CD14-positive monocyte (primary cell): ENCODE results near the gene KCNN3. TPM values are rescaled to one million over a fixed set of nuclear protein-coding genes. Genes with fewer than 3 reads are reported as not detected.
A peak's percentile ranks its signal among the peaks of the same experiment; 100 is the strongest.

Experiments
- DNase-seq, 3 donors: peaks; one replicate each; pipeline ENCODE4 v3.0.0-alpha.2; 2011 to 2022
- H2AFZ ChIP-seq: 2 replicates; pipeline ENCODE4 v1.6.0; 2012; ENCODE audit warnings: mild to moderate bottlenecking, low read depth, low read length, inconsistent platforms; ENCODE audit not compliant: insufficient read depth, poor library complexity, severe bottlenecking
- H3K27ac ChIP-seq, 2 donors: 1 replicate in 1 of 2; 2 replicates in 1 of 2; pipeline ENCODE4 v1.5.1; 2012 to 2013; ENCODE audit warnings: low read length in 2 of 2, control low read depth in 1 of 2, inconsistent platforms in 1 of 2, low read depth in 1 of 2, mild to moderate bottlenecking in 1 of 2
- H3K27me3 ChIP-seq, 2 donors: one replicate each; pipeline versions ENCODE4 v1.6.0 to v1.6.1; 2011 to 2013; ENCODE audit warnings: low read length in 2 of 2; ENCODE audit not compliant: control insufficient read depth in 2 of 2, insufficient read depth in 2 of 2
- H3K36me3 ChIP-seq, 2 donors: replicated peaks in 1 of 2; 1 replicate in 1 of 2; 2 replicates in 1 of 2; pipeline versions ENCODE4 v1.5.1 to v1.6.1; 2012 to 2013; ENCODE audit warnings: low read length in 2 of 2, control low read depth in 1 of 2, inconsistent platforms in 1 of 2, mild to moderate bottlenecking in 1 of 2; ENCODE audit not compliant: insufficient read depth in 2 of 2, control insufficient read depth in 1 of 2
- H3K4me1 ChIP-seq, 2 donors: 1 replicate in 1 of 2; 2 replicates in 1 of 2; pipeline versions ENCODE4 v1.5.1 to v1.6.1; 2012 to 2013; ENCODE audit warnings: low read length in 2 of 2, control low read depth in 1 of 2, inconsistent platforms in 1 of 2, mild to moderate bottlenecking in 1 of 2, moderate library complexity in 1 of 2; ENCODE audit not compliant: insufficient read depth in 2 of 2, control insufficient read depth in 1 of 2
- H3K4me2 ChIP-seq: replicated peaks from 2 replicates; pipeline ENCODE3; 2012; ENCODE audit warnings: low read length, moderate library complexity, mild to moderate bottlenecking; ENCODE audit not compliant: poor library complexity, severe bottlenecking; ENCODE audit errors: extremely low read depth
- H3K4me3 ChIP-seq, 3 experiments: fragments of 200-600 bp in 1 of 3; sonication (generic) in 1 of 3; replicated peaks in 1 of 3; 1 replicate in 2 of 3; 2 replicates in 1 of 3; pipeline ENCODE4 v1.5.1; 2011 to 2013; ENCODE audit warnings: low read length in 3 of 3, mild to moderate bottlenecking in 3 of 3, control low read depth in 2 of 3, low read depth in 2 of 3, inconsistent platforms in 1 of 3, moderate library complexity in 1 of 3
- H3K79me2 ChIP-seq: 2 replicates; pipeline ENCODE4 v1.6.0; 2012; ENCODE audit warnings: mild to moderate bottlenecking, control low read depth, inconsistent platforms, low read length, moderate library complexity; ENCODE audit not compliant: insufficient read depth
- H3K9ac ChIP-seq: 2 replicates; pipeline ENCODE4 v1.6.0; 2017; ENCODE audit warnings: low read length, mild to moderate bottlenecking; ENCODE audit not compliant: insufficient read depth, poor library complexity, severe bottlenecking
- H3K9me3 ChIP-seq, 2 donors: replicated peaks in 1 of 2; 1 replicate in 1 of 2; 2 replicates in 1 of 2; pipeline versions ENCODE4 v1.5.1 to v1.6.1; 2012 to 2013; ENCODE audit warnings: low read length in 2 of 2, control low read depth in 1 of 2; ENCODE audit not compliant: control insufficient read depth in 1 of 2, insufficient read depth in 1 of 2
- H4K20me1 ChIP-seq: 2 replicates; pipeline ENCODE4 v1.6.0; 2012; ENCODE audit warnings: mild to moderate bottlenecking, low read length, control low read depth, moderate library complexity; ENCODE audit not compliant: insufficient read depth
- H3K27ac Mint-ChIP-seq, 7 donors: one replicate each; pipeline ENCODE4 v1.8.0; 2020; ENCODE audit warnings: mild to moderate bottlenecking in 7 of 7, mixed read lengths in 7 of 7, moderate library complexity in 6 of 7, inconsistent platforms in 2 of 7
- H3K27me3 Mint-ChIP-seq, 3 donors: one replicate each; pipeline ENCODE4 v1.8.0; 2021 to 2022; ENCODE audit warnings: low read depth in 3 of 3, mild to moderate bottlenecking in 3 of 3, mixed read lengths in 3 of 3, moderate library complexity in 3 of 3, inconsistent platforms in 1 of 3
- H3K36me3 Mint-ChIP-seq, 2 donors: one replicate each; pipeline ENCODE4 v1.8.0; 2020; ENCODE audit warnings: mixed read lengths in 2 of 2, inconsistent platforms in 1 of 2, mild to moderate bottlenecking in 1 of 2
- H3K4me1 Mint-ChIP-seq: one replicate; pipeline ENCODE4 v1.8.0; 2020; ENCODE audit warnings: mild to moderate bottlenecking, mixed read lengths
- H3K4me3 Mint-ChIP-seq, 2 donors: one replicate each; pipeline ENCODE4 v1.8.0; 2020; ENCODE audit warnings: mild to moderate bottlenecking in 2 of 2, mixed read lengths in 2 of 2, moderate library complexity in 1 of 2
- H3K9me3 Mint-ChIP-seq, 7 donors: one replicate each; pipeline ENCODE4 v1.8.0; 2020 to 2022; ENCODE audit warnings: mixed read lengths in 7 of 7, mild to moderate bottlenecking in 6 of 7, moderate library complexity in 6 of 7, inconsistent platforms in 2 of 7
- CTCF ChIP-seq: fragments of 200-600 bp; IDR thresholded peaks from one replicate; pipeline ENCODE4 v1.8.0; 2022; ENCODE audit warnings: antibody characterized with exemption, mild to moderate bottlenecking
- WGBS: methylation state at CpG from one replicate; pipeline ENCODE4 v1.1.5; 2013; ENCODE audit warnings: missing lambda C conversion rate; ENCODE audit not compliant: insufficient coverage; 5-methylcytosine and 5-hydroxymethylcytosine counted together
- intact Hi-C, 2 donors: fragments of 100-400 bp; cut with micrococcal nuclease; formaldehyde crosslinking; loops; one replicate each; pipeline versions ENCODE4 v1.15.0 to v1.15.1; 2023
- polyA plus RNA-seq, 3 donors: library from polyadenylated mRNA; depleted of rRNA in 1 of 3; unstranded in 2 of 3; stranded (reverse) in 1 of 3; fragments of 300-500 nt in 2 of 3; fragments of >200 nt in 1 of 3; fragmentation: Illumina TruSeq in 2 of 3; gene quantifications; 1 replicate in 2 of 3; 2 replicates in 1 of 3; pipeline ENCODE4 v1.2.3, GENCODE V29; 2012 to 2021

The KCNN3 gene
- polyA plus RNA-seq, 3 donors, result not detected

GRCh38 chr1:154873321-154873950 is 3.4 kb upstream of the KCNN3 start:
- Mint-ChIP-seq H3K27ac (peak overlapping the region in 1 of 7 donors; percentile 6), H3K27me3 (peaks cover 24 to 29% (median 25%) of the 10 kb centered on the region in 3 donors), H3K36me3 (no peaks in the 10 kb centered on the region), H3K4me3 (no peak overlapping the region), H3K4me1 (peaks cover 18% of the 10 kb centered on the region), H3K9me3 (peaks cover 0 to 5% (median 2%) of the 10 kb centered on the region in 7 donors)
- intact Hi-C loops, result loop anchor here in 1 of 2 donors (5.0 kb wide), 1 partner anchor 316 kb away; the partner anchor contains the start of gene UBE2Q1
- no peak overlapping the region for H3K4me3 ChIP-seq
- no peak overlapping the region for H2AFZ ChIP-seq
- peaks cover 8 to 17% of the 10 kb centered on the region in 2 donors for H3K27me3 ChIP-seq
- no peak overlapping the region for H3K4me2 ChIP-seq
- H3K9ac ChIP-seq, result no peak overlapping the region
- no peak for TF ChIP-seq CTCF
- H4K20me1 ChIP-seq, result no peaks in the 10 kb centered on the region
- no peaks in the 10 kb centered on the region for H3K9me3 ChIP-seq
- WGBS, result 94% methylated on average over 9 of the region's 9 CpGs
- DNase-seq, result no peak
- no peak overlapping the region for H3K27ac ChIP-seq
- peaks cover 11 to 20% of the 10 kb centered on the region in 2 donors for H3K4me1 ChIP-seq
- no peaks in the 10 kb centered on the region for H3K36me3 ChIP-seq
- H3K79me2 ChIP-seq, result no peaks in the 10 kb centered on the region

GRCh38 chr1:154871374-154871773 is 1.3 kb upstream of the KCNN3 start:
- no peaks in the 10 kb centered on the region for H3K36me3 Mint-ChIP-seq
- H3K9me3 Mint-ChIP-seq, result peaks cover 0 to 6% (median 2%) of the 10 kb centered on the region in 7 donors
- peaks cover 20% of the 10 kb centered on the region for H3K4me1 Mint-ChIP-seq
- no peak for TF ChIP-seq CTCF
- no peak overlapping the region for H3K4me3 Mint-ChIP-seq
- H3K4me1 ChIP-seq, result peaks cover 11 to 21% of the 10 kb centered on the region in 2 donors
- no peak overlapping the region for H2AFZ ChIP-seq
- DNase-seq, result no peak
- WGBS, result no CpG with 5 or more reads among the region's 1 CpG
- no peak overlapping the region for H3K27ac Mint-ChIP-seq
- intact Hi-C loops, result loop anchor here in 1 of 2 donors (5.0 kb wide), 1 partner anchor 314 kb away; the partner anchor contains the start of gene UBE2Q1
- H4K20me1 ChIP-seq, result no peaks in the 10 kb centered on the region
- no peak overlapping the region for H3K9ac ChIP-seq
- H3K79me2 ChIP-seq, result no peaks in the 10 kb centered on the region
- H3K4me2 ChIP-seq, result no peak overlapping the region
- peaks cover 38 to 46% (median 44%) of the 10 kb centered on the region in 3 donors for H3K27me3 Mint-ChIP-seq
- no peak overlapping the region for H3K4me3 ChIP-seq
- peaks cover 13 to 34% of the 10 kb centered on the region in 2 donors for H3K27me3 ChIP-seq
- no peaks in the 10 kb centered on the region for H3K36me3 ChIP-seq
- no peak overlapping the region for H3K27ac ChIP-seq
- peaks cover 0 to 6% of the 10 kb centered on the region in 2 donors for H3K9me3 ChIP-seq
